OCI-LY1 (cell line): ENCODE measurements around the gene ROBO1.

Source experiments
- H2AFZ ChIP-seq: fragments of 200-600 bp; sonication (generic), shearing (Covaris generic); 2 replicates; pipeline ENCODE4 v1.6.0; 2014; ENCODE audit warnings: antibody characterized with exemption, mild to moderate bottlenecking, low read length
- H3F3A ChIP-seq: fragments of 200-600 bp; sonication (generic), shearing (Covaris generic); 2 replicates; pipeline ENCODE4 v1.6.0; 2014; ENCODE audit warnings: mild to moderate bottlenecking, antibody characterized with exemption, low read length, moderate library complexity; ENCODE audit not compliant: insufficient read depth
- H3K27ac ChIP-seq: fragments of 200-600 bp; sonication (generic); 2 replicates; pipeline ENCODE4 v1.5.1; 2014; ENCODE audit warnings: low read length, mixed run types, mild to moderate bottlenecking, low read depth; ENCODE audit not compliant: poor library complexity, severe bottlenecking
- H3K27me3 ChIP-seq: fragments of 200-600 bp; sonication (generic); 2 replicates; pipeline ENCODE4 v1.6.0; 2014; ENCODE audit warnings: antibody characterized with exemption, mild to moderate bottlenecking, low read length, moderate library complexity; ENCODE audit not compliant: insufficient read depth
- H3K36me3 ChIP-seq: fragments of 200-600 bp; sonication (generic); 2 replicates; pipeline ENCODE4 v1.6.1; 2014; ENCODE audit warnings: mild to moderate bottlenecking, antibody characterized with exemption, low read length, moderate library complexity, mixed read lengths; ENCODE audit not compliant: insufficient read depth
- H3K4me1 ChIP-seq: fragments of 200-600 bp; sonication (generic); 2 replicates; pipeline ENCODE4 v1.5.1; 2014; ENCODE audit warnings: mild to moderate bottlenecking, low read length, moderate library complexity; ENCODE audit not compliant: insufficient read depth, severe bottlenecking
- H3K4me2 ChIP-seq: fragments of 200-600 bp; sonication (generic), shearing (Covaris generic); 2 replicates; pipeline ENCODE4 v1.6.1; 2014; ENCODE audit warnings: low read length
- H3K4me3 ChIP-seq: fragments of 200-600 bp; sonication (generic); 2 replicates; pipeline ENCODE4 v1.5.1; 2014; ENCODE audit warnings: low read length, low read depth, mild to moderate bottlenecking, mixed read lengths; ENCODE audit not compliant: poor library complexity, severe bottlenecking
- H3K79me2 ChIP-seq: fragments of 200-600 bp; shearing (Covaris generic); 2 replicates; pipeline ENCODE4 v1.6.1; 2016; ENCODE audit warnings: mixed run types, low read length, mixed read lengths; ENCODE audit not compliant: insufficient read depth
- H3K9ac ChIP-seq: fragments of 200-600 bp; sonication (generic), shearing (Covaris generic); 2 replicates; pipeline ENCODE4 v1.6.1; 2014; ENCODE audit warnings: mild to moderate bottlenecking, low read length, mixed read lengths
- H3K9me2 ChIP-seq: fragments of 200-600 bp; sonication (generic), shearing (Covaris generic); 2 replicates; pipeline ENCODE4 v1.6.1; 2014; ENCODE audit warnings: low read depth, mild to moderate bottlenecking, low read length, mixed read lengths
- H3K9me3 ChIP-seq: fragments of 200-600 bp; shearing (Covaris generic); 2 replicates; pipeline ENCODE4 v1.6.1; 2014; ENCODE audit warnings: low read length, mixed read lengths
- H4K20me1 ChIP-seq: fragments of 200-600 bp; sonication (generic), shearing (Covaris generic); 2 replicates; pipeline ENCODE4 v1.6.0; 2016; ENCODE audit warnings: mild to moderate bottlenecking, low read length; ENCODE audit not compliant: insufficient read depth
- EZH2 ChIP-seq: fragments of 200-600 bp; sonication (generic), shearing (Covaris generic); IDR thresholded peaks from 2 replicates; pipeline ENCODE4 v1.8.0; 2017; ENCODE audit warnings: borderline replicate concordance, mixed run types, mild to moderate bottlenecking, antibody characterized with exemption, low read length, moderate library complexity, mixed read lengths
- TF ChIP-seq, protein P1 (sequence below): fragments of 200-600 bp; sonication (generic), shearing (Covaris generic); IDR thresholded peaks from 2 replicates; pipeline ENCODE4 v1.5.1; 2017; ENCODE audit warnings: mild to moderate bottlenecking, antibody characterized with exemption, low read length, moderate library complexity, mixed read lengths

The ROBO1 gene

DNA sequence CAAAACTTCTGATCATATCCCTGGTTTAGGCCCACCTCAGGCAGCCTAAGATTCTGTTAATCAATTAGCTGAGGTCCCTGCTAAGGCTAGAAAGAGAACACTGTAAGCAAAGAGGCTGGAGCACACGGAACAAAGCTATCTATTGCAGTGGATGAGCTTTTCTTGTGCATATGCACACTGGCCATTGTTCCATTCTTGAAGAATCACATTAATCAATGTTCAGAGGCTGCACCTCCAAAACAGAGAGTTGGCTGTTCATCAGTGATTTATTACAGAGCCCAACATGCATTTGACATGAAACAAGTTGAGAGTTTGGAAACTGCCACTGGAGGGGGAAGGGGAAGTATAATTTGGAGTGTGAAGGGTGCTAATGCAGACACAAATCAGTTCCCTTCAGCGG lies 873.0 kb downstream of the ROBO1 start:
- Histone ChIP-seq H3K4me2 (no peak overlapping the region), H3K9me3 (no peaks in the 10 kb centered on the region), H3K4me3 (no peak overlapping the region), H3K36me3 (no peaks in the 10 kb centered on the region), H3K4me1 (no peaks in the 10 kb centered on the region), H3K27ac (no peak overlapping the region), H2AFZ (no peak overlapping the region), H3K27me3 (no peaks in the 10 kb centered on the region), H3K9me2 (no peaks in the 10 kb centered on the region), H4K20me1 (no peaks in the 10 kb centered on the region), H3K9ac (no peak overlapping the region), H3F3A (no peaks in the 10 kb centered on the region), H3K79me2 (no peaks in the 10 kb centered on the region)
- no peak for TF ChIP-seq EZH2
- TF ChIP-seq, protein P1, sequence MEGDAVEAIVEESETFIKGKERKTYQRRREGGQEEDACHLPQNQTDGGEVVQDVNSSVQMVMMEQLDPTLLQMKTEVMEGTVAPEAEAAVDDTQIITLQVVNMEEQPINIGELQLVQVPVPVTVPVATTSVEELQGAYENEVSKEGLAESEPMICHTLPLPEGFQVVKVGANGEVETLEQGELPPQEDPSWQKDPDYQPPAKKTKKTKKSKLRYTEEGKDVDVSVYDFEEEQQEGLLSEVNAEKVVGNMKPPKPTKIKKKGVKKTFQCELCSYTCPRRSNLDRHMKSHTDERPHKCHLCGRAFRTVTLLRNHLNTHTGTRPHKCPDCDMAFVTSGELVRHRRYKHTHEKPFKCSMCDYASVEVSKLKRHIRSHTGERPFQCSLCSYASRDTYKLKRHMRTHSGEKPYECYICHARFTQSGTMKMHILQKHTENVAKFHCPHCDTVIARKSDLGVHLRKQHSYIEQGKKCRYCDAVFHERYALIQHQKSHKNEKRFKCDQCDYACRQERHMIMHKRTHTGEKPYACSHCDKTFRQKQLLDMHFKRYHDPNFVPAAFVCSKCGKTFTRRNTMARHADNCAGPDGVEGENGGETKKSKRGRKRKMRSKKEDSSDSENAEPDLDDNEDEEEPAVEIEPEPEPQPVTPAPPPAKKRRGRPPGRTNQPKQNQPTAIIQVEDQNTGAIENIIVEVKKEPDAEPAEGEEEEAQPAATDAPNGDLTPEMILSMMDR, result no peak

DNA sequence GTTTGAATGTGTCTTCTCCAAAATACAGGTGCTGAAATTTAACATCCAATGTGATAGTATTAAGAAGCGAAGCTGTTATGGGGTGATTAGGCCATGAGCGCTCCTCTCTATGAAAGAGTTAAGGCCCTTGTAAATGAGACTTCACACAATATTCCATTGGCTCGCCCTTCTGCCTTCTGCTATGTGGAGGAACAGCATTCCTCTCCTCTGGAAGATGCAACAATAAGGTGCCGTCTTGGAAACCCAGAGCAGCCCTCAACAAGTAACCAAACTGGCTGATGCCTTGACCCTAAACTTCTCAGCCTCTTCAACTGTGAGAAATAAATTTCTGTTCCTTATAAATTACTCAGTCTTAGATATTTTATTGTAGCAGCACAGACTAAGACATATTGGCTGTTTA lies 874.6 kb downstream of the ROBO1 start:
- no peaks in the 10 kb centered on the region for H4K20me1 ChIP-seq
- no peak overlapping the region for H3K4me2 ChIP-seq
- H3K36me3 ChIP-seq, result no peaks in the 10 kb centered on the region
- H3K79me2 ChIP-seq, result no peaks in the 10 kb centered on the region
- TF ChIP-seq EZH2, result no peak
- TF ChIP-seq, protein P1, result no peak
- H2AFZ ChIP-seq, result no peak overlapping the region
- no peak overlapping the region for H3K9ac ChIP-seq
- H3K27me3 ChIP-seq, result no peaks in the 10 kb centered on the region
- H3K27ac ChIP-seq, result no peak overlapping the region
- no peaks in the 10 kb centered on the region for H3F3A ChIP-seq
- no peaks in the 10 kb centered on the region for H3K4me1 ChIP-seq
- no peaks in the 10 kb centered on the region for H3K9me2 ChIP-seq
- H3K4me3 ChIP-seq, result no peak overlapping the region
- H3K9me3 ChIP-seq, result no peaks in the 10 kb centered on the region

DNA sequence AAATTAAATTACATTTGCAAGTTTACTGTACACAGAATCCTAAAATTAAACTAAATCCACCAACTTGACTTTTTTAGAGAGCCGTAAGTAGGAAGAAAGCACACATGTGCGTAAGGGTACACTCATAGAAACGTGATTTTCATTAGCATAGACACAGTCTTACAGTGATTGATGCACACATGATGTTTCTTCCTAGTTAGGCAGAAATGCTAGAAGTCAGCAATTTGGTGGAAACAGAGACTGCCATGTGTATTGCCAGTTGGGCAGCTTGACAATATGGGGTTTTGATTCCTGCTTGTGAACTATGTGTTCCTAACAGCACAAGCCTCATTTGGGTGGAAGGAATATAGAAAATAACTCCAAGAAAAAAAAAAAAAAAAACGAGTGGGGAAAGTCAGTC lies 878.5 kb downstream of the ROBO1 start:
- H3F3A ChIP-seq, result no peaks in the 10 kb centered on the region
- H3K9me2 ChIP-seq, result no peaks in the 10 kb centered on the region
- no peaks in the 10 kb centered on the region for H3K36me3 ChIP-seq
- H3K27me3 ChIP-seq, result no peaks in the 10 kb centered on the region
- H3K79me2 ChIP-seq, result no peaks in the 10 kb centered on the region
- no peak overlapping the region for H3K9ac ChIP-seq
- H3K27ac ChIP-seq, result no peak overlapping the region
- no peak for TF ChIP-seq EZH2
- TF ChIP-seq, protein P1, result no peak
- no peak overlapping the region for H3K4me2 ChIP-seq
- H3K4me3 ChIP-seq, result no peak overlapping the region
- no peaks in the 10 kb centered on the region for H3K9me3 ChIP-seq
- H4K20me1 ChIP-seq, result no peaks in the 10 kb centered on the region
- no peaks in the 10 kb centered on the region for H3K4me1 ChIP-seq
- H2AFZ ChIP-seq, result no peak overlapping the region
